CD4-positive, alpha-beta T cell treated with Interleukin-15 for 4 hours (primary cell): ENCODE measurements around the gene MUC2.

Experiments
- DNase-seq: peaks from one replicate; pipeline ENCODE4 v3.0.0-alpha.2; 2020; ENCODE audit warnings: low spot score

MUC2 gene

DNA sequence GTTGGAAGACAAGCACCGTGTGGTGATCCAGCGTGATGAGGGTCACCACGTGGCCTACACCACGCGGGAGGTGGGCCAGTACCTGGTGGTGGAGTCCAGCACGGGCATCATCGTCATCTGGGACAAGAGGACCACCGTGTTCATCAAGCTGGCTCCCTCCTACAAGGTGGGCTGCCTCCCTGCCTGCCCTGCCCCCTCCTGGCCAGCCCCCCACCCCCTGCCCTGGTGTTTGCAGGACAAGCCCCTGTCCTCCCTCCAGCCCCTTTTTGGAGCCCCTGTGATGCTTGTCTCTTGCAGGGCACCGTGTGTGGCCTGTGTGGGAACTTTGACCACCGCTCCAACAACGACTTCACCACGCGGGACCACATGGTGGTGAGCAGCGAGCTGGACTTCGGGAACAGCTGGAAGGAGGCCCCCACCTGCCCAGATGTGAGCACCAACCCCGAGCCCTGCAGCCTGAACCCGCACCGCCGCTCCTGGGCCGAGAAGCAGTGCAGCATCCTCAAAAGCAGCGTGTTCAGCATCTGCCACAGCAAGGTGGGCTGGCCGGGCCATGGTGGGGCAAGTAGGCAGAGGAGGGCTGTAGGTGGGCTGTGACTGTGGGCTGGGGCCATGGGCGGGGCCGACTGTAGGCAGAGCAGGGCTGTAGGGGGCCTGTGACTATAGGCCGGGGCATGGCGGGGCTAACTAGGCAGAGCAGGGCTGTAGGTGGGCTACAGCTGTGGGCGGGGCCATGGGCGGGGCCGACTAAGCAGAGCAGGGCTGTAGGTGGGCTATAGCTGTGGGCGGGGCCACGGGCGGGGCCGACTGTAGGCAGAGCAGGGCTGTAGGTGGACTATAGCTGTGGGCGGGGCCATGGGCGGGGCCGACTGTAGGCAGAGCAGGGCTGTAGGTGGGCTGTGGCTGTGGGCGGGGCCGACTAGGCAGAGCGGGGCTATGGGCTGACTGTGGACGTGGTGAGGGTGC lies 13.6 kb downstream of the MUC2 start:
- DNase-seq = no peak

DNA sequence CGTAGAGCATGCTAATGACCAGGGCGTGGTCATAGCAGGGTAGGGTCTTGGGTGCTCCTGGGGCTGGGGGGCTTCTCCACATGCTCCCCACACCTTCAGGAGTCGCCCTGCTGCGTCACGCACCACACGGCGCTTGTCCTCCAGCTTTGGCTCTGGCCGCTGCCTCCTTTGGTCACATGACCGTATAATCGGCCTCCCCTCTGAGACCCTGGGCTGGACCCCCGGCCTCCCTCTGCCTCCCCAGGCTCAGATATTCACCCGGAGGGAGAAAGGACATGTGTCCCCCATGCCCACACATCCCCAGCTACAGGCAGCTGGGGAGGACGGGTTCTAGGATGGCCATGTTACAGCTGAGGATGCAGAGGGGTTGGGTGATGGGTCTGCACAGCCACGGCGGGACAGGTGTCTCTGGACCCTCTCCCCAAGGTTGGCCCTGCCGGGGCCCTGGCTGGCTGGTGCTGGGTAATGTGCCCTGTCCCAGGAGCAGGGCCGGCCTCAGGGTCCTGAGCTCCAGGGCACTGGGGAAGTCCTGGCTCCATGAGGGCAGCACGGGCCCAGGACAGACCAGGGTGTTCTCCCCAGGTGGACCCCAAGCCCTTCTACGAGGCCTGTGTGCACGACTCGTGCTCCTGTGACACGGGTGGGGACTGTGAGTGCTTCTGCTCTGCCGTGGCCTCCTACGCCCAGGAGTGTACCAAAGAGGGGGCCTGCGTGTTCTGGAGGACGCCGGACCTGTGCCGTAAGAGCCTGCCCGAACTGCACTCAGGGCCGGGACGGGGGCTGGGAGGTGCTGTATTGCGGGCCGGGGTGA lies 14.5 kb downstream of the MUC2 start:
- DNase-seq = no peak

DNA sequence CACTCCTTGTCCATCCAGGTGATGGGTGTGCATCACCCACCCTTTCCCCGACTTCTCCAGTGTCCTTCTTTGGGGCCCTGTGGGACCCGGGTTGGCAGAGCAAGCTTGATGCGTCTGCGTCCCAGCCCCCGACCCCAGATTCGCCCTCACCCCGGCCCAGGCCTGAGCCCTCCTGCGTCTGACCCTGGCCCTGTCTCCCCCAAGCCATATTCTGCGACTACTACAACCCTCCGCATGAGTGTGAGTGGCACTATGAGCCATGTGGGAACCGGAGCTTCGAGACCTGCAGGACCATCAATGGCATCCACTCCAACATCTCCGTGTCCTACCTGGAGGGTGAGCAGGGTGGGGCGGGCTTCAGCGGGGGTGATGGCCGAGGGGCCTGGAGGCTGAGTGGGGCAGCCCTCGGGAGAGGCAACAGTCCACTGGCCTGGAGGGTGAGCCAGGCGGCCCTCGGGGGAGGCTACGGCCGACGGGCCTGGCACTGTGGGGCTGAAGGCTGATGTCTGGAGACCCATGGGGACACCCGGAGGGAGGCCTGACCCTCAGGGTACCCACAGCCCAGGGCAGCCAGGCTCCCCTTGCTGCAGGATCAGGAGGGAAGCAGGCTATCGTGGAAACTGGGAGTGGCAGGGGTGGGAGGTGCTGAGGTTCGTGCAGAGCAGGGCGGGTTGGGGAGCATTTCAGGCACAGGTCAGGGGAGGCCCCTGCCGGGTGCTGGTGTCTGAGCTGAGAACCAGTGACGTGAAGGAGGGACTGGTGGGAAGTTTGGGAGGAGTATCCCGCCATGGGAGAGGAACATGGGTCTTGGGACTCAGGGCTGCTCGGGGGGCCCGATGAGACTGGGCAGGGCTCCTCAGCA lies 15.3 kb downstream of the MUC2 start:
- no peak for DNase-seq

DNA sequence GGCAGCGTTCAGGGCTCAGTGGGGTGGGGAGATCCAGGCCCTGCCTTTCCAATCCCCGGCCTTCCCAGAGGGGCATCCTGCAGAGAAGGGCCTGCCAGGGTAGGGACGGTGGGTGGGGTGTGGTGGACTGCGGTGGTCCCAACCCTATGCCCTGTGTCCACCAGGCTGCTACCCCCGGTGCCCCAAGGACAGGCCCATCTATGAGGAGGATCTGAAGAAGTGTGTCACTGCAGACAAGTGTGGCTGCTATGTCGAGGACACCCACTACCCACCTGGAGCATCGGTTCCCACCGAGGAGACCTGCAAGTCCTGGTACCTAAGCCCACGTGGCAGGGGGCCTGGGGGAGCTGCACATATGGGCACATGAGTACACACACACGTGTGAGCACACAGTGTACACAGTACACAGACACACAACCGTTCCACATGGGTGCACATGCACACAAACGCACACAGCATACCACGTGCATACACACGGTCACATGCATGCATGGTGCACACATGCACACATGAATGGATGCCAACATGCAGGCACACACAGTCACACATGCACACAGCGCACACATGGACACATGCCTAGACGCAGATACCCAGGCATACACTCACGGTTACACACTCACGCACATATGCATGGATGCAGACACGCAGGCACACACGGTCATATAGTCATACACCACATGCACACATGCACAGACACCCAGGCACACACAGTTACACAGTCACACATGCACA lies 16.1 kb downstream of the MUC2 start:
- no peak for DNase-seq

DNA sequence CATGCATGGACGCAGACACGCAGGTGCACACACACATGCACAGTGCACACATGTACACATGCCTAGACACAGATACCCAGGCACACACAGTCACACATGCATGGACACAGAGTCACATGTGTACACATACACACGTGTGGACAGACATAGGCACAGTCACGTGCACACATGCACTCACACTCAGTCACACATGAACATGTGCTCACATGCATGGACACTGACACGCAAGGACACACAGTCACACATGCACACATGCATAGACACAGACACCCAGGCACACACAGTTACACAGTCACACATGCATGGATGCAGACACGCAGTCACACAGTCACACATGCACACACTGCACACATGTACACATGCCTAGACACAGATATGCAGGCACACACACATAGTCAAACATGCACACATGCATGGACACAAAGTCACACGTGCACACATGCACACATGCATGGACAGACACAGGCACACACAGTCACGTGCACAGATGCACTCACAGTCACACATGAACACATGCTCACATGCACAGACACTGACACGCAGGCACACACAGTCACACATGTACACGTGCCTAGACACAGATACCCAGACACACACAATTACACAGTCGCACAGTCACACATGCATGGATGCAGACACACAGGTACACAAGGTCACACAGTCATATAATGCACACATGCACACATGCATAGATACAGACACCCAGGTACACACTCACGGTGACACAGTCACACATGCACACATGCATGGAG lies 16.8 kb downstream of the MUC2 start:
- no peak for DNase-seq

DNA sequence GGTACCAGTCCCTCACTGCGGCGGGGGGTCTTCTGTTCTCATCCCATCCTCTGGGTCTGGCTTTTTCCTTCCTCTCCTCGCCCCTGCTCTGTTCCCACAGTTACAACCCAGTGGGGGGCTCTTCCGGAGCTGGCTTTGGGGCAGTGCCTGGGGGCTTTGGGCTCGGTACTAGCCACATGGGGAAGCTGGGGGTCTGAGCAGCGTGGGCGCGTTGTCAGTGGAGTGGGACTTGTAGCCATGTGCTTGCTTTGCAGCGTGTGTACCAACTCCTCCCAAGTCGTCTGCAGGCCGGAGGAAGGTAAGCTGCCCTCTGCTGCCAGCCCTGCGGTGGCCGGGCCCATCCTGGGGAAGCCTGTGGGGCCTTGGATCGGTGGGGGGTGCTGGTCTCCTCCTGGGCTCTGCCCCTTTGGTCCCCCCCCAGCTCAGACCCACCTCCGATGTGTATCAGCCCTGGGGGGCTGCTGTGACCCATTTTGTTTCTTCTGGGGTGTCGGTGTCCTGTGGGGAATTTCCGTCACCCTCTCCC lies 17.5 kb downstream of the MUC2 start:
- no peak for DNase-seq

DNA sequence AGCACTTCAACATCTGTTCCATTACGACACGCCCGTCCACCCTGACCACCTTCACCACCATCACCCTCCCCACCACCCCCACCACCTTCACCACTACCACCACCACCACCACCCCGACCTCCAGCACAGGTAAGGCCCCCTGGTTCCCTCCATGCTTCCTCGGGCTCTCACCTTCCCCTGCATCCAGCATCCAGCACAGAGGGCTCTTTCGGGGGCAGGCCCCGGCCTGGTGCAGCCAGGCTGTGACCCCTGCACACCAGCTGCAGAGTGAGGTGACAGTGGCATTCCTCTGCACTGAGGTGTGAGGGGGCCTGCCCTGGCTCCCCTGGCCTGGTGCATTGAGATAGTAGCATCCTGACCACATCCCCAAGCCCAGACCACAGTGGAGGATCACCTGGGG lies 18.2 kb downstream of the MUC2 start:
- no peak for DNase-seq

DNA sequence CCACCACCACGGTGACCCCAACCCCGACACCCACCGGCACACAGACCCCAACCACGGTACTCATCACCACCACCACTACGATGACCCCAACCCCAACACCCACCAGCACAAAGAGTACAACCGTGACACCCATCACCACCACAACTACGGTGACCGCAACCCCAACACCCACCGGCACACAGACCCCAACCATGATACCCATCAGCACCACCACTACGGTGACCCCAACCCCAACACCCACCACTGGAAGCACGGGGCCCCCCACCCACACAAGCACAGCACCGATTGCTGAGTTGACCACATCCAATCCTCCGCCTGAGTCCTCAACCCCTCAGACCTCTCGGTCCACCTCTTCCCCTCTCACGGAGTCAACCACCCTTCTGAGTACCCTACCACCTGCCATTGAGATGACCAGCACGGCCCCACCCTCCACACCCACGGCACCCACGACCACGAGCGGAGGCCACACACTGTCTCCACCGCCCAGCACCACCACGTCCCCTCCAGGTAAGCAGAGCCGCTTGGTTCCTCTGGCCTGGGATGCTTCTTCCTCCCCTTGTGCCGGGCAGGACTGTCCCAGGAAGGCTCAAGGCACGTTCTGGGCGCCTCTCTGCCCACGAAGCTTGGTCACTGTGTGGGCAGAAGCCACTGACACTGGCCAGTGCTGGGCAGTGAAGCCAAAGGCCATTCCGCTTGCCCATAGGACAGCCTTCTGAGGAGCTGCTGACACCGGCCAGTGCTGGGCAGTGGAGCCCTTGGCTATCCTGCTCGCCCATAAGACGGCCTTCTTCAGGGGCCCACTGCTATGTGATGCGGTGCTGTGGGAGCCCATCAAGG lies 25.1 kb downstream of the MUC2 start:
- no peak for DNase-seq

DNA sequence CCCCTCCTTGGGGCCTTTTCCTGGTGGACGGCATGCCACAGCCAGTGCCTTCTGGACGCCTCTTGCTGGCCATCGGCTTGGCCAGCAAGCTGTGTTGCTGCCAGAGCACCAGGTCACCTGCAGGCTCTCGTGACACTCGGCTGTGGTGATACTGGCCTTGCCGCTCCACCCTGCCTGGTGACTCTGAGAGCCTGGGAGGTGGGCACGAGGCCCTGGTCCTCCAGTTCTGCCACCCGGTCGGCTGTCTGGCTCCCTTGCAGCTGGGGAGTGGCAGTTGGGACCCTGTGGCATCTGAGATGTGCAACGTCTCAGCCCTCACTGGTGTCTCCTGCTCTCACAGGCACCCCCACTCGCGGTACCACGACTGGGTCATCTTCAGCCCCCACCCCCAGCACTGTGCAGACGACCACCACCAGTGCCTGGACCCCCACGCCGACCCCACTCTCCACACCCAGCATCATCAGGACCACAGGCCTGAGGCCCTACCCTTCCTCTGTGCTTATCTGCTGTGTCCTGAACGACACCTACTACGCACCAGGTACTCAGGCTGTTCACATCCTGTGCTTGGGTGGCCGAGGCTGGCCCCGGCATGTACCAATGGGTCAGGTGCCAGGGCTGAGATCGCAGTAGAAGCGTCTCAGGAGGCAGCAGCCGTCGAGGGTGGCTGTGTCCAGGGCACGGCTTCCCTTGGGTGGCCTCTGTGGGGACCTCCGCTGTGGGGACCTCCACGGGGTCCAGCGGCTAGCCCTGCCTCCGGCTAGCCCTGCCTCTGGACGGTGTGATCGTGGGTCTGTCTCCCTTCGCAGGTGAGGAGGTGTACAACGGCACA lies 26.0 kb downstream of the MUC2 start:
- DNase-seq = no peak

DNA sequence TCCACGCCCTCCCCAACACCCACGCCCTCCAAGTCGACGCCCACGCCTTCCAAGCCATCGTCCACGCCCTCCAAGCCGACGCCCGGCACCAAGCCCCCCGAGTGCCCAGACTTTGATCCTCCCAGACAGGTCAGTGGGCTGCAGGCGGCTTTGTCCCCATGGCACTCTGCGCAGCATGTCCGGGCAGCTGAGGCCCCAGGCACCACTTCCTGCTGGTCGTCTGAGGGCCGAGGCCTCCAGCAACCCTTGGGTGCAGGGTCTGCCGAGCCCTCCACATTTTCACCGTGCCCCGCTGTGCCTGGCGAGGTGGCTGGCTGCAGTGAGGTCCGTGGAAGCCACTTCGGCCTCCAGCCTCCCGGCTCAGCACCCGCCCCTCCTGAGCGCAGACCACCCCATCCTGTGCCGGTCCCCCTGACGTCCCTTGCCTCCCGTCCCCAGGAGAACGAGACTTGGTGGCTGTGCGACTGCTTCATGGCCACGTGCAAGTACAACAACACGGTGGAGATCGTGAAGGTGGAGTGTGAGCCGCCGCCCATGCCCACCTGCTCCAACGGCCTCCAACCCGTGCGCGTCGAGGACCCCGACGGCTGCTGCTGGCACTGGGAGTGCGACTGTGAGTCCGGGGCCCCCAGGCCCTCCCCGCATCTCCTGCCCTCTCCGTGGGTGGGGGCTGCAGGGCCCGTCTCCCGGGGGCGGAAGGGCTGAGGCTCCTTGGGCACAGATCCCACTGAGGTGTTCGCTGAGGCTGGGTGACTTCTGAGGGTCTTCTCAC lies 26.8 kb downstream of the MUC2 start:
- no peak for DNase-seq

DNA sequence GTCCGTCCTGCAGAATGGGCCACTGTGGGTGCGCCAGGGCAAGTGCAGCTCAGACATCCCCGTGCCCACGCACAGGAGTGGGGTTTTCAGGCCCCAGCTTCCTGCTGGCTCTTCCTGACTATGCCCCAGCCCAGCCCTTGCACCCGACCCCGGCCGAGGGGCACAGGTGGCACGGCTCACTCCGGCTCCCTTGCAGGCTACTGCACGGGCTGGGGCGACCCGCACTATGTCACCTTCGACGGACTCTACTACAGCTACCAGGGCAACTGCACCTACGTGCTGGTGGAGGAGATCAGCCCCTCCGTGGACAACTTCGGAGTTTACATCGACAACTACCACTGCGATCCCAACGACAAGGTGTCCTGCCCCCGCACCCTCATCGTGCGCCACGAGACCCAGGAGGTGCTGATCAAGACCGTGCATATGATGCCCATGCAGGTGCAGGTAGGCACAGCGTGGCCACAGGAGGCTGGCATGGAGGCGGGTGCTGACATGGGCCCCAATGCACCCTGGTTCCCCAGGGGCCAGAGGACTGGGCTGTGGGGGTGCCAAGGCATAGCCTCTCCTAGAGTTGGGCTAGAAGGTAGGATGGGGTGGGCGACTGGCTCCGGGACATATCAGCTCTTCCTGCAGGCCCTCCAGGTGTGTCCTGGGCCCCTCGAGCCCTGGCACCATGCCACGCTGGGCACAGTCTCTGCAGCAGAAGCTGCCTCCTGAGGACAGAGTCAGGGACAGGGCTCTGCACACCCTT lies 27.7 kb downstream of the MUC2 start:
- no peak for DNase-seq

DNA sequence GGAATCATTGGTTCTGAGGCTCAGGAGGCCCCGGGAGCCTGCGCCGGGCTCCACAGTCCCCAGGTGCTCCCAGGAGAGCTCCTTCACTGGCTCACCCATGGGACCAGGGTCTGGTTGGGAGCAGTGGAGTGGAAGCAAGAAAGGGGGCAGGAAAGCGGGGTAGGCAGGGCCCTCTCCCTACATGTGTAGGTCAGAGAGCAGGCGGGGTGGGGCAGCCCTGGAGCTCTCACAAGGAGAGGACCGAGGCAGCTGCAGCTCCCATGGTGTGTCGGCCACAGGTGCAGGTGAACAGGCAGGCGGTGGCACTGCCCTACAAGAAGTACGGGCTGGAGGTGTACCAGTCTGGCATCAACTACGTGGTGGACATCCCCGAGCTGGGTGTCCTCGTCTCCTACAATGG lies 28.3 kb downstream of the MUC2 start:
- DNase-seq = no peak

DNA sequence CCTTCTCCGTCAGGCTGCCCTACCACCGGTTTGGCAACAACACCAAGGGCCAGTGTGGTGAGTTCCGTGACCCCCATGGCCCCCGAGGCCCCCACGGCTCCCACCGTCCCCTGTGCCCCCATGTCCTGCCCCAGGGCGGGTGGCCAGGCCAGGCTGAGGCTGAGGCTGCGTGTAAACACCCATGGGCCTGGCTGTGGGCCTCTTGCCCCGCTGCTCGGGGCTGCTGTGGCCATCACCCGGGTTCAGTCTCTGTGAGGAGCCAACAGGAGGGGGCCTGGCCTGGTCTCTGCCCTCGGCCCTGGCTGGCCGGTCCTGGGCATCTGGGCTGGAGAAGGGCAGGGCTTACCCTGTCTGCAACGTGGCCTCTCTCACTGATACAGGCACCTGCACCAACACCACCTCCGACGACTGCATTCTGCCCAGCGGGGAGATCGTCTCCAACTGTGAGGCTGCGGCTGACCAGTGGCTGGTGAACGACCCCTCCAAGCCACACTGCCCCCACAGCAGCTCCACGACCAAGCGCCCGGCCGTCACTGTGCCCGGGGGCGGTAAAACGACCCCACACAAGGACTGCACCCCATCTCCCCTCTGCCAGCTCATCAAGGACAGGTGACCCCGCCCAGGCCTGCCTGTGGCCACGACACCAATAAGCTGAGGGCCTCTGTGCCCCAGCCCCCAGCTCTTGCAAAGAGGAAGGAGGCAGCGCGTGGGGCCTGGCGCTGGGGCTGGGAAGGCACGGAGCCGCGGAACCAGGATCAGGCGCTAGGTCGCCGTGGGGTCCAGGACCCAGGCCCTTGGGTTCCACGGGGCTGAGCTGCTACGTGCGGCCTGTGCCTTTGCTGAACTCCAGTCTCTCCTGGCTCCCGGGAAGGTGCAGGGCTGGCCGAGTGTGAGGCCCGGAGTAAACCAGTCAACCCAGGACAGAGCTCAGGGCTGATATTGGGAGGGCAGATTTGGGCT lies 29.0 kb downstream of the MUC2 start:
- DNase-seq = no peak

DNA sequence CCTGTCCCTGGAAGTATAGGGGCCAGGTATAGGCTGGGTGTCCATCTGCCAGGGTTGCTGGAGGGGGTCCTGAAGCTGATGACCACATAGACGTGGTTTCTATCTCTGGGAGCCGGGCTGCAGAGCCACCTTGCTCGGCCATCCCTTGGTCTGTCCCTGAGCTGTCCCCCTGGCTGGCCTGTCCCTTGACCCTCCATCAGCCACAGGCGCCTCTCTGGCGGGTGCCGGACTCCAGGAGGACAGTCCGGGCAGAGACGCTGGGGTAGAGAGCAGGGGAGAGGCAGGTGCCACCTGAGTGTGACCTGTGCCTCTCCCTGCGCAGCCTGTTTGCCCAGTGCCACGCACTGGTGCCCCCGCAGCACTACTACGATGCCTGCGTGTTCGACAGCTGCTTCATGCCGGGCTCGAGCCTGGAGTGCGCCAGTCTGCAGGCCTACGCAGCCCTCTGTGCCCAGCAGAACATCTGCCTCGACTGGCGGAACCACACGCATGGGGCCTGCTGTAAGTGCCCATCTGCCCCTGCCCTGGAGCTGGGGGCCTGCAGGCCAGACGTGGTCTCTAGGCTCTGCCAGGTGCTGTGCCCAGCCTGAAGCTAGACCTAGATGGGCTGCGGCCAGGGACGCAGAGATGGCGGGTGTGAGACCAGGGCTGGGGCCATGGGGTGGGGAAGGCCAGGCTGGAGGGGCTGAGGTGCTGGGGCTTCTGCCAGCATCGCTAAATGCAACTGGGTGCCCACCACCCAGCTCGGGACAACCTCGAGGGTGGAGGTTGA lies 29.9 kb downstream of the MUC2 start:
- no peak for DNase-seq

DNA sequence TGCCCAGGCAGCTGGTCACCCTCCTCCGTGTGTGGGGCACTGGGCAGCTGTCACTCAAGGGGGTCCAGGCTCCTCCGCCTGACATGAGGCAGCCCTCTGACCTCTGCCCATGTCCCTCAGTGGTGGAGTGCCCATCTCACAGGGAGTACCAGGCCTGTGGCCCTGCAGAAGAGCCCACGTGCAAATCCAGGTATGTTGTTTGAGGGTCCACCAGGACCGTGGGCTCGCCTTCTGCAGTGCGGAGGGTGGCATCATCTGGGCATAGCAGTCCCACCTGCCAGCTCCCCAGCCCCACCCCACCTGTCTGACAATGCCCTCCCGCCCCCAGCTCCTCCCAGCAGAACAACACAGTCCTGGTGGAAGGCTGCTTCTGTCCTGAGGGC lies 30.5 kb downstream of the MUC2 start:
- DNase-seq = no peak
